PC-3 (cell line): ENCODE data around the gene RPS21. TPM values are rescaled to one million over a fixed set of nuclear protein-coding genes. Genes with fewer than 3 reads are reported as not detected.

ENCODE experiments used
- ATAC-seq: fragments of 200-7000 bp; cut with Tn5 transposase; 2 replicates; pipeline ENCODE4 v1.9.1; 2020; ENCODE audit warnings: mild to moderate bottlenecking, moderate library complexity
- BruUV-seq: library from RNA; stranded (reverse); fragments of 400-500 nt; replicated peaks from 2 replicates; lab custom pipeline; 2021; lab: Mats Ljungman, UMichigan
- CTCF ChIA-PET: fragments of 300-600 bp; sonication (Branson Sonifier 250); formaldehyde crosslinking; loops from one replicate; lab custom pipeline; 2022; ENCODE audit warnings: antibody characterized with exemption; lab: Charles Lee
- POLR2A ChIA-PET: fragments of 300-600 bp; sonication (Branson Sonifier 250); formaldehyde crosslinking; loops from one replicate; lab custom pipeline; 2022; ENCODE audit warnings: antibody characterized with exemption; ENCODE audit not compliant: unreplicated experiment; lab: Charles Lee
- DNase-seq: peaks from one replicate; pipeline ENCODE4 v3.0.0-alpha.2; 2015
- H2AFZ ChIP-seq: fragments of 300-600 bp; sonication (generic); 2 replicates; pipeline ENCODE4 v1.6.0; 2016; ENCODE audit warnings: antibody characterized with exemption, low read length
- H3F3A ChIP-seq: fragments of 300-600 bp; sonication (generic); one replicate; pipeline ENCODE4 v1.6.0; 2017; ENCODE audit warnings: antibody characterized with exemption, low read length, control low read depth, mild to moderate bottlenecking; ENCODE audit not compliant: unreplicated experiment
- H3K27ac ChIP-seq: fragments of 300-600 bp; sonication (generic); 2 replicates; pipeline ENCODE4 v1.5.1; 2016; ENCODE audit warnings: mild to moderate bottlenecking, low read length
- H3K27me3 ChIP-seq: fragments of 300-600 bp; sonication (generic); 2 replicates; pipeline ENCODE4 v1.6.1; 2016; ENCODE audit warnings: low read length, mixed read lengths
- H3K36me3 ChIP-seq: fragments of 300-600 bp; sonication (generic); 2 replicates; pipeline ENCODE4 v1.6.1; 2016; ENCODE audit warnings: low read depth, mixed run types, low read length, mixed read lengths
- H3K4me1 ChIP-seq: fragments of 300-600 bp; sonication (generic); 2 replicates; pipeline ENCODE4 v1.5.1; 2016; ENCODE audit warnings: low read length; ENCODE audit not compliant: insufficient read depth
- H3K4me2 ChIP-seq: fragments of 300-600 bp; sonication (generic); 2 replicates; pipeline ENCODE4 v1.6.0; 2016; ENCODE audit warnings: low read length
- H3K4me3 ChIP-seq: fragments of 300-600 bp; sonication (generic); 2 replicates; pipeline ENCODE4 v1.5.1; 2016; ENCODE audit warnings: mild to moderate bottlenecking, low read length, mixed read lengths
- H3K79me2 ChIP-seq: fragments of 300-600 bp; sonication (generic); 2 replicates; pipeline ENCODE4 v1.6.1; 2017; ENCODE audit warnings: low read length, mixed read lengths
- H3K9ac ChIP-seq: fragments of 300-600 bp; sonication (generic); 2 replicates; pipeline ENCODE4 v1.6.0; 2016; ENCODE audit warnings: mild to moderate bottlenecking, low read length
- H3K9me2 ChIP-seq: fragments of 300-600 bp; sonication (generic); replicated peaks from 2 replicates; pipeline ENCODE4 v1.6.1; 2016; ENCODE audit warnings: mixed run types, low read length, mixed read lengths
- H3K9me3 ChIP-seq: fragments of 300-600 bp; sonication (generic); 2 replicates; pipeline ENCODE4 v1.6.1; 2016; ENCODE audit warnings: low read length, mixed read lengths
- H4K20me1 ChIP-seq: fragments of 300-600 bp; sonication (generic); 2 replicates; pipeline ENCODE4 v1.6.1; 2016; ENCODE audit warnings: low read length, mixed read lengths
- EZH2 ChIP-seq: fragments of 300-600 bp; sonication (generic); IDR thresholded peaks from one replicate; pipeline ENCODE4 v1.6.1; 2017; ENCODE audit warnings: antibody characterized with exemption, mild to moderate bottlenecking, low read length; ENCODE audit not compliant: unreplicated experiment
- EZH2phosphoT487 ChIP-seq: fragments of 300-600 bp; sonication (generic); IDR thresholded peaks from 2 replicates; pipeline ENCODE4 v1.6.1; 2018; ENCODE audit warnings: mild to moderate bottlenecking, antibody characterized with exemption, low read length, borderline replicate concordance
- intact Hi-C: fragments of 100-400 bp; cut with micrococcal nuclease; formaldehyde crosslinking; loops from 2 replicates; pipeline ENCODE4 v1.9.0; 2023
- total RNA-seq: library from RNA; depleted of rRNA; stranded (reverse); fragments of >200 nt; gene quantifications from 2 replicates; pipeline ENCODE4 v1.2.3, GENCODE V29; 2014
- TF ChIP-seq, protein P1 (sequence below): fragments of 300-600 bp; sonication (generic); conservative IDR thresholded peaks from 2 replicates; pipeline ENCODE4 v1.5.1; 2017; ENCODE audit warnings: antibody characterized with exemption, low read depth, mild to moderate bottlenecking, low read length

RPS21 gene
- total RNA-seq, 1 experiment from 2014 or later = 1,945 TPM

DNA sequence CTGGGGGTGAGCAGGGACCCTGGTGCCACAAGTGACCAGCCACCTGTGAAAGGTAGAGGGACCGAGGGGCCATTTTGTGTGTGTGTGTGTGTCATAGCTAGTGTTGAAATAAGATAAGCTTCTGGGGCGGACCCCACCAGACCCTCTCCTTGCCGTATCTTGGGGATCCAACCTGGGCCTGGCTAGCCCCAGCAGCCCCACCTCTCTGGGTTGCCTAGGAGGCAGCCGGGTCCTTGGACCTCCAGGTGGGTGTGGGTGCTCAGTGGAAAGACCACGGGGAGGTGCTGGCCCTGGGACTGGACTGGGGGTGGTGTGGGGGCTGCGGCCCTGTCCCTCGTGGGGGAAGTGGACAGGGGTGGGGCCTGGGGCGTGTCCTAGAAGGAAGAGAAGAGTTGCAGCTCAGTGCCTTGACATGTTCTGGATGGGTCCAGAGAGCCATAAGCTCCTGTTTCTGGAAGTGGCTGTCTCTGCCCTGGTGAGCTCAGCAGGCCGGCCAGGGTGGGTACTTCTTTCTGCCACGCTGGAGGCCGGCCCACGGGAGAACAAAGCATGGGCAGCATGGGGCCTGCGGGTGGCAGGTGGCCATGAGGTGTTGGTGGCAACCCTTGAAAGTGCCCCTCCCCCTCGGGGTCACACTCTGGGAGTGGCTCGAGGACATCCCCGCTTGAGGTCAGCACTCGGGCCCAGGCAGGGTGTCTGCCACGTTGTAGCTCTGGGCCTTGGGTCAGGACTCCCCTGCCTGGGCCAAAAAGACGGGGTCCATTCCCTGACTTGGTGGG lies 32.0 kb downstream of the RPS21 start:
- DNase-seq (no peak), ATAC-seq (no peak)
- Histone ChIP-seq H3K9me3 (no peaks in the 10 kb centered on the region), H3K4me3 (no peak overlapping the region), H3K27ac (no peak overlapping the region), H4K20me1 (no peaks in the 10 kb centered on the region), H3K4me1 (no peaks in the 10 kb centered on the region), H3K9me2 (no peaks in the 10 kb centered on the region), H3K9ac (no peak overlapping the region), H2AFZ (no peak overlapping the region), H3K27me3 (no peaks in the 10 kb centered on the region), H3K4me2 (no peak overlapping the region), H3K36me3 (no peaks in the 10 kb centered on the region), H3F3A (no peaks in the 10 kb centered on the region), H3K79me2 (no peaks in the 10 kb centered on the region)
- ChIA-PET POLR2A (interaction anchor here (0.6 kb wide), 1 partner anchor 119 kb away, joined by 3 read pairs; no protein-coding TSS in a partner anchor), CTCF (no interaction called here)
- TF ChIP-seq EZH2phosphoT487 = no peak
- no peak for TF ChIP-seq EZH2
- TF ChIP-seq, protein P1, sequence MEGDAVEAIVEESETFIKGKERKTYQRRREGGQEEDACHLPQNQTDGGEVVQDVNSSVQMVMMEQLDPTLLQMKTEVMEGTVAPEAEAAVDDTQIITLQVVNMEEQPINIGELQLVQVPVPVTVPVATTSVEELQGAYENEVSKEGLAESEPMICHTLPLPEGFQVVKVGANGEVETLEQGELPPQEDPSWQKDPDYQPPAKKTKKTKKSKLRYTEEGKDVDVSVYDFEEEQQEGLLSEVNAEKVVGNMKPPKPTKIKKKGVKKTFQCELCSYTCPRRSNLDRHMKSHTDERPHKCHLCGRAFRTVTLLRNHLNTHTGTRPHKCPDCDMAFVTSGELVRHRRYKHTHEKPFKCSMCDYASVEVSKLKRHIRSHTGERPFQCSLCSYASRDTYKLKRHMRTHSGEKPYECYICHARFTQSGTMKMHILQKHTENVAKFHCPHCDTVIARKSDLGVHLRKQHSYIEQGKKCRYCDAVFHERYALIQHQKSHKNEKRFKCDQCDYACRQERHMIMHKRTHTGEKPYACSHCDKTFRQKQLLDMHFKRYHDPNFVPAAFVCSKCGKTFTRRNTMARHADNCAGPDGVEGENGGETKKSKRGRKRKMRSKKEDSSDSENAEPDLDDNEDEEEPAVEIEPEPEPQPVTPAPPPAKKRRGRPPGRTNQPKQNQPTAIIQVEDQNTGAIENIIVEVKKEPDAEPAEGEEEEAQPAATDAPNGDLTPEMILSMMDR = no peak
- BruUV-seq = no TSS peak
- intact Hi-C loops = no loop called here

DNA sequence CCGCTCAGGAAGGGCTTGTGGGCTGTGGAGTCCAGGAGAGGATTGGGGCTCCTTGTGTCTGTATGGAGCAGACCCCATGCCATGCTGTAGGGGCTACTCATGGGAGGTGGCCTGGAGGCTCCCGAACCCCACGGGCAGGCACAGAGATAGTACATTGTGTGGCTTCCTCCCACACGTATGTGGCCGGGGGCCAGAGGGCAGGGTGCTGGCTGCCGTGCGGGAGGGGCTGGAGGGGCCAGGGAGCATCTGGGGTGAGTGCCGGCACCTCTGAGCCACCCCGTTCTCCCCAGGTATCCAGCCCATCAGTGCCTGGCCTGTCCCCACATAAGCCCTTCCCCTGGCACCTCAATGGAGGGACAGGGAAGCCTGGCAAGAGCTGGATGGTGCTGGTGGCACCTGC lies 32.9 kb downstream of the RPS21 start:
- Histone ChIP-seq H3K9me2 (no peaks in the 10 kb centered on the region), H3K9me3 (no peaks in the 10 kb centered on the region), H2AFZ (no peak overlapping the region), H3K9ac (no peak overlapping the region), H3K4me3 (no peak overlapping the region), H3K36me3 (no peaks in the 10 kb centered on the region), H3K79me2 (no peaks in the 10 kb centered on the region), H3K4me2 (no peak overlapping the region), H3K27ac (no peak overlapping the region), H3F3A (no peaks in the 10 kb centered on the region), H3K27me3 (no peaks in the 10 kb centered on the region), H3K4me1 (peaks cover 5% of the 10 kb centered on the region; the same call in 1 of the 2 replicates), H4K20me1 (no peaks in the 10 kb centered on the region)
- ChIA-PET CTCF (no interaction called here), POLR2A (no interaction called here)
- TF ChIP-seq EZH2phosphoT487 (no peak), EZH2 (no peak)
- TF ChIP-seq, protein P1 = no peak
- no peak for ATAC-seq
- BruUV-seq = no TSS peak
- DNase-seq = no peak
- intact Hi-C loops = no loop called here
